ENCODE results near the gene SELP.

The SELP gene

DNA sequence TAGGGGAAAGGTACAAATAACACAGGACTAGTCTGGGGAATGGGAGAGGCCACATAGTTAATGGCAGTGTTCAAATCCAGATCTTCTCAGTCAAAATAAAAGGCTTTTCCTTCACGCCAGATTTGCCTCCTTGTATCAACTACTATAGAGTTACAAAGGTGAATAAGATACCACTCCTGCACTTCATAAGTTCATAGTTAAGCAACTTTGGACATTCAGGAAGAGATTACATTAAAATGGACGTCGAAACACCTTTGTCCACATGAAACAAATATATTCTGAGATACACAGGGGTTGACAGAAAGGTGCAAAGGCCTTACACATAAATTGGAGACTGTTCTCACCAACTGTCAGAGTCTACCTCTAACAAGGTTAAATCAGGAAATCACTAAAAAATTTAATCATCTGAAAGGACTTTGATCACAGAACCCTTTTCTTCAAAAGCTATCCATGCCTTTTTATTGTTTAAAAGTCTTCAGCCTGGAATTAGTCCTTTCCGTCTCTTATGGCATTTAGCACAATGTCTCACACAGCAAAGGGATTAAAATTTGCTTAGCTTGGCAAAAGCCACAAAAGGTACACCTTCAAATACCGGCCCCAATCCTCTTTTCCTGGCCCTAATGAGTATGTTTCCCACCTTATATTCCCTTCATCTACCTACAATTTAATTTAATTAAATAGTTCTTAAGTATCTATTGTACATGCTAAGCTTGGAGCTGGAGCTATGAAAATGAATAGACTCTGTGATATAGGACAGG is 51.8 kb downstream of the SELP start:
- no peak overlapping the region for H3K27ac Mint-ChIP-seq
- no peaks in the 10 kb centered on the region for H3K27me3 Mint-ChIP-seq
- H3K4me1 Mint-ChIP-seq = peaks cover 5% of the 10 kb centered on the region
- H3K4me3 Mint-ChIP-seq = no peak overlapping the region
- CTCF ChIA-PET = interaction anchor here (0.8 to 2.9 kb wide), 3 partner anchors 8 to 134 kb away, joined by 3 to 14 read pairs (median 7); partner anchors contain the start of gene F5
- DNase-seq = no peak
- H3K36me3 Mint-ChIP-seq = peaks cover 3% of the 10 kb centered on the region
- H3K9me3 Mint-ChIP-seq = no peaks in the 10 kb centered on the region

DNA sequence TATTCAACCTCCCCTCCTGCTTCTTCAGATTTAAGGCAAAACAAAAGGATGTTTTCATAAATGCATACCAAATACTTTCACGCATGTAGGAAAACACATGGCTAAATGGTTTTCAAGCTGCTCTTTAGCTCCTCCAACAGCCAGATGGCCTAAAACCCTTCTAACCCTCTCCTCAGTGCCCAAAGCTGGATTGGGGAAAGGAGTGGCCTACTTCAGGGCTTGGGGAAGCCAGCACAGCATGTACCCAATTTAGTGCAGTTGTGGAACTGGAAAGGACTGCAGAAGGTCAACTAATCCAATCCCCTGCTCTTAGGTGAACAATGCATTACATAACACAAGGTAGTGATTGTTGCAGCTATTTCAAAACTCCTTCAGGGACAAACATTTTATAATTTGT is 53.0 kb downstream of the SELP start:
- H3K27me3 Mint-ChIP-seq = no peaks in the 10 kb centered on the region
- H3K9me3 Mint-ChIP-seq = no peaks in the 10 kb centered on the region
- H3K4me1 Mint-ChIP-seq = no peaks in the 10 kb centered on the region
- no peak overlapping the region for H3K4me3 Mint-ChIP-seq
- DNase-seq = no peak
- peaks cover 5% of the 10 kb centered on the region for H3K36me3 Mint-ChIP-seq
- no peak overlapping the region for H3K27ac Mint-ChIP-seq
- CTCF ChIA-PET = interaction anchor here (0.8 to 2.9 kb wide), 3 partner anchors 9 to 135 kb away, joined by 3 to 14 read pairs (median 3); partner anchors contain the start of gene F5

DNA sequence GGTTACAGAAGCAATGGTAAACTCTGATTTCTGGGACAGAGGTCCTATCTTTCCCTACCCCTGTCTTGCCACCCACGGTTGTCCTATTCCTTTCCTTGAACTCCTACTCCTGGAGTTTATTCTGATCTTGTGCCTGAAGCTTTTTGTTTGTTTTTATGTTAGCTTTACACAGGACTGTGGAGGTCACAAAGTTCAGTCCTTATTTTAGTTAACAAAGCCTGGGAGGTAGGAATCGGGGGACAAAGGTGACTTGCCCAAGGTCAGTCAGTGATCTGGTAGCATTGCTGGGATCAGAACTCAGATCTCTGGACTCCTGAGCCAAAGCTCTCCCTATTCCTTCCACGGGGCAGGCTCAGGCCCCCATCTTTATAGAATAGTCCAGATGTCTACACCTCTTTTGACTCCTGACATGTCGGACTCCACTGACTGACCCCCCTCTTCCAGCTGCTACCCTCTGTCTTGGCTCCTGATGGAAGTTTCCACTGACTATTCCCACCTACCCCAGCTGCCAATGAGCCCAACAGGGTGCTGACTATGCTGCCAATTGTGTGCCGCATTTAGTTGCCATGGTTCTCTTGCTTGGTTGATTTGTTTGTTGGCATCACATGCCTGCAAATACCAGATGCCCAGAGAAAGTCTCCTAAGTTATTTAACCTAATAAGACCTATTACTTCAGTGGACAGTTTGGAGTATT is 53.5 kb downstream of the SELP start:
- Mint-ChIP-seq H3K27me3 (no peaks in the 10 kb centered on the region), H3K4me3 (no peak overlapping the region), H3K36me3 (peaks cover 7% of the 10 kb centered on the region), H3K4me1 (peaks cover 4% of the 10 kb centered on the region), H3K27ac (no peak overlapping the region), H3K9me3 (no peaks in the 10 kb centered on the region)
- no peak for DNase-seq
- CTCF ChIA-PET = interaction anchor here (0.8 to 2.9 kb wide), 4 partner anchors 8 to 136 kb away, joined by 3 to 14 read pairs (median 4); partner anchors contain the start of gene F5

DNA sequence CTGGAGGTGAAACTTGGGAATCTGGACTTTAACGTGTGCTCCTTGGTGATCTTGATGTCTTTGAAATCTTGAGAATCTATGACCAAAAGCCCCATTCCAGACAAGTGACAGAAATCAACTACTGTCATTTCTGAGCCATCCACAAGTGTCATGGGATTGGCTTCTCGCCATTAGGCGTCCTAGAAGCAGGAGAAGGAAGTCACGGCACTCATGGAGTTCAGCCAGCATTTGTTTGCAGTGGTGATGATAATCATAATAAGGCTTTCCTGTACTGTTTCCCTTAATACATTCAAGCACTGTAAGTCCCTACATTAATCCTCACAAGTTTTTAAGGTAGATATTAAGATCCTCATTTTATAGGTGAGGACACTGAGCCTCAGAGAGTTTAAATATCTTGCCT is 55.6 kb downstream of the SELP start:
- H3K27ac Mint-ChIP-seq = no peak overlapping the region
- DNase-seq = no peak
- H3K9me3 Mint-ChIP-seq = no peaks in the 10 kb centered on the region
- CTCF ChIA-PET = no interaction called here
- H3K4me3 Mint-ChIP-seq = no peak overlapping the region
- H3K27me3 Mint-ChIP-seq = no peaks in the 10 kb centered on the region
- H3K36me3 Mint-ChIP-seq = peaks cover 10% of the 10 kb centered on the region
- peaks cover 7% of the 10 kb centered on the region for H3K4me1 Mint-ChIP-seq

DNA sequence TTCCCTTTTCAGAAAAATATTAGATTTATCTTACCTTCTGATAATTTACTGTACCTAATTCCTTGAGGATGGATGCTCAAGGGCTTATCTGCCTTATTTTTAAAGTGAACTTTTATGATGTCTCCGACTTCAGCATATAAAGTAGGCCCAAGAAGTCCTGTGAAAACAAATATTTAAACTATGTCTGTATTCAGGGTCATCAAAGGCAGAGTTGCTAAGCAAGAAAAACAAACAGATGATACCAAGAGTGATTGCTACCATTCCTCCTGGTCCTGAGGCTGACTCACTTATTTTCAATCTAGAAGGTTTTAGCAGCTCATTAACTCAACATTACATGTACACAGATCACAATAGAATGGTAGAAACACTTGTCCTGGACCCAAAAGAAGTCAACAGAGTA is 57.7 kb downstream of the SELP start:
- Mint-ChIP-seq H3K36me3 (peaks cover 10% of the 10 kb centered on the region), H3K27ac (no peak overlapping the region), H3K9me3 (no peaks in the 10 kb centered on the region), H3K4me1 (peaks cover 7% of the 10 kb centered on the region), H3K27me3 (no peaks in the 10 kb centered on the region), H3K4me3 (no peak overlapping the region)
- CTCF ChIA-PET = no interaction called here
- DNase-seq = no peak

DNA sequence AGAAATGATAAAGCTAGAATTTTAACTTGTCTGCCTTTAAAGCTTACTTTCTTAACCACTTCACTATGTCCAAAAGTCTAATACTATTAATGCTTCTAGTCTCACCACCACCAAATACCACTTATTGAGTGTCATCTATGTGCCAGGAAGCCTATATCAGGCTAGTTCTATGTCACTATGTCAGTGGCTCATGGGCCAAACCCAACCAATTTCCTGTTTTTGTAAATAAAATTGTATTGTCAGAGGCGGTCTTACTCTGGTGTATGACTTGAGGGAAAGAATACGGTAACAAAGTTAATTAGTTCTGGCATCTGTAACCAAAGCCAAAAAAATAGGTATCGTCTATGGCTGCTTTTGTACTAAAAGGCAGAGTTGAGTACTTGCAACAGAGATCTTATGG is 58.5 kb downstream of the SELP start:
- DNase-seq = no peak
- no peaks in the 10 kb centered on the region for H3K27me3 Mint-ChIP-seq
- CTCF ChIA-PET = interaction anchor here (0.8 kb wide), 1 partner anchor 25 kb away, joined by 3 read pairs; no protein-coding TSS in a partner anchor

DNA sequence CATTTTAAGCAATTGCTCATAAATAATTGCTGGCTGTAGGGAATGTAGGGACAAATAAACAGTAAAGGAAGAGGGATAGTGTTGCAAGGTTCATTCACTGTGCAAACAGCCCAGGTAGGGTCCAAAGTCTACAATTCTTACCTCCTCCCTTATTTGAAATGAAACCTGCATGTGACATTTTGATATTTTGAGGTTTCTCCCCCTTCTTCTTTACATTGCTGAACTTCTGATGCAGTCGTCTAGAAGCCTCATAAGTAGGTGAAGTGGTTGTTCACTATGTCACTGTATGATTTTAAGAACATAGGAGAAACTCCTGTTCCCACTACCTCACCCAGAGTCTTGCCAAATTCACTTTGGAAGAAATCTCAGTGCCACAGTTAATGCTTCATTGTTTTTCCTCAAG is 59.8 kb downstream of the SELP start:
- peaks cover 11% of the 10 kb centered on the region for H3K36me3 Mint-ChIP-seq
- DNase-seq = no peak
- H3K9me3 Mint-ChIP-seq = no peaks in the 10 kb centered on the region
- H3K27me3 Mint-ChIP-seq = no peaks in the 10 kb centered on the region
- no peak overlapping the region for H3K4me3 Mint-ChIP-seq
- no peak overlapping the region for H3K27ac Mint-ChIP-seq
- peaks cover 16% of the 10 kb centered on the region for H3K4me1 Mint-ChIP-seq
- CTCF ChIA-PET = interaction anchor here (0.8 kb wide), 1 partner anchor 359 kb away, joined by 3 read pairs; no protein-coding TSS in a partner anchor

More for the DNA sequence above, 58.5 kb downstream of the SELP start:
- no peak overlapping the region for H3K27ac Mint-ChIP-seq
- peaks cover 7% of the 10 kb centered on the region for H3K4me1 Mint-ChIP-seq
- H3K36me3 Mint-ChIP-seq = peaks cover 10% of the 10 kb centered on the region
- H3K9me3 Mint-ChIP-seq = no peaks in the 10 kb centered on the region
- no peak overlapping the region for H3K4me3 Mint-ChIP-seq

DNA sequence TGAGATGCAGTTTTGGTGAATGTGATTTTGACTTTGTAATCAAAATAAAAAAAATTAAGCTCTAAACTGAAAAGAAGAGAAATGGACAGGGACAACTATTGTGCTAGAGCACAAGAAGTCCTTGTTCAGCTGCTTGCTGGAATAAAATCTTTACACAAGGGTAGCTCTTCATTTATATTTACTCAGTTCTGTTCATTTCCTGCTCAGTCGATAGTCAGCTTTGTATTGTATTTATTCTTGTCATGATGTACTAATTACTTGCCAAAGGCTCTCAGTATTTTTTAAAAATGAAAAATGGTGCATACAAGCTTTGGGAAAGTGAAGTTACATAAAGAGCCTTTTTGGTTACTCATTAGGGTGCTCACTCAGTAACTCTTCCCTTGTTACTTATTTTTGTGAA is 61.4 kb downstream of the SELP start:
- Mint-ChIP-seq H3K4me3 (no peak overlapping the region), H3K36me3 (peaks cover 15% of the 10 kb centered on the region), H3K9me3 (no peaks in the 10 kb centered on the region), H3K4me1 (peaks cover 16% of the 10 kb centered on the region), H3K27ac (no peak overlapping the region), H3K27me3 (no peaks in the 10 kb centered on the region)
- CTCF ChIA-PET = interaction anchor here (1.0 to 1.9 kb wide), 5 partner anchors 16 to 162 kb away, joined by 3 to 5 read pairs (median 4); partner anchors contain the start of gene F5
- DNase-seq = no peak

DNA sequence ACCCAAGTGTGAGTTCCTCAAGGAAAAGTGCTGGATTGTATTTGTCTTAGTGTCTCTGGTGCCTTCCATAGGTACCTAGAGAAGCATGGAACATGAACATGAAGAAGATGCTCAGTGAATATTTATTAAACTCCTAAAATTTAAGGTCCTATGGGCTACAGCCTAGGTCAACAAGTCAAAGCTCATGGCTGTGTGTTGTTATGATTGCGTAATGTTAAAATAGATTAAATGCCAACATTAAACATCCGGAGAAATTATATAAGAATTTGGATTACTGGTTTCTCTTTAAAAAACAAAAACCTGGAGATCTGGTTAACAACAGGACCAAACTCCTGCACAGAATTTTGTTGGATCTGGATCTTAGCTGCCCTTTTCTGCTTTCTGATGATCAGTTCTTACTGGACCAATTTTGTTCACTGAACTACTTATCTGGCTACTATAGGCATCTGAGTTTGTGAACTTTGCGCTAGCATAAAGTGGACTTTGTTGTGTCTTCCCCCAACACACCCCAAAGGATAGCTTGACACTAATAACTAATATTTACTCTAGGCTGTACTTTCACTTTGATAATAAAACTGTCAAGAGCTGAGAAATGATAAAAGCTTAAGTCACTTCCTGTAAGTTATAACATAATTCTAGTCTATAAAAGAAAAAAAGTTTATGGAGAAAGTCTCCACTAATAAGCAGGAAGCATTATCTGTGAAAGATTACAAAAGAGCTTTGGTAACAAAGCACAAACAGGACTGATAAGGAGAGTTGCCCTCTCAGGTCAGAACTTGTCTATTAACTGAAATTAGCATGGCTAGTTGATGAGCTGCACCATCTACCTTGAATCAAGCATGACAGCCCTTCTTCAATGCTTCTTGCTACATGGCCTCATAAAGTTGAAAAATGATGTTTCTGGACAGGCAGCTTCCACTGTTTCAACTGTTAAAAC is 64.3 kb downstream of the SELP start:
- CTCF ChIA-PET = interaction anchor here (0.6 to 1.4 kb wide), 6 partner anchors 9 to 252 kb away, joined by 3 to 7 read pairs (median 5); partner anchors contain the start of gene F5
- no peaks in the 10 kb centered on the region for H3K9me3 Mint-ChIP-seq
- H3K4me1 Mint-ChIP-seq = peaks cover 9% of the 10 kb centered on the region
- H3K4me3 Mint-ChIP-seq = no peak overlapping the region
- H3K27me3 Mint-ChIP-seq = no peaks in the 10 kb centered on the region
- H3K36me3 Mint-ChIP-seq = peaks cover 9% of the 10 kb centered on the region
- no peak overlapping the region for H3K27ac Mint-ChIP-seq
- DNase-seq = no peak

DNA sequence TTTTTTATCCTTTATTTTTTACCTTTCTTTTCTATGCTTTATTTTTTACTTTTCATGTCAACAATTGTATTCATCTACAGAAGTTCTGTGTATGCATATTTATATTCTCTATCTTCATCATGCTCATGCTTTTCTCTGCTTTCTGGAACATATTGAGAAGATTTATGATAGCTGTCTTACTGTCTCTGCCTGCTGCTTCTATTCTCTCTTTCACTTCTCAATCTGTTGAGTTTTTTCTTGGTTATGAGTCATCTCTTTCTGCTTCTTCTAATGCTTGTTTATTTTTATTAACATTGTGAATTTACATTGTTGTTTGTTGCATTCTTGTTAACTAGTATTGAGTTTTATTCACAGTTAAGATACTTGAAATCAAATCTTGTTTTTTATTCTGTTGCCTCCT is 66.3 kb downstream of the SELP start:
- H3K36me3 Mint-ChIP-seq = peaks cover 12% of the 10 kb centered on the region
- CTCF ChIA-PET = no interaction called here
- H3K9me3 Mint-ChIP-seq = no peaks in the 10 kb centered on the region
- no peaks in the 10 kb centered on the region for H3K27me3 Mint-ChIP-seq
- DNase-seq = no peak
- peaks cover 9% of the 10 kb centered on the region for H3K4me1 Mint-ChIP-seq
- no peak overlapping the region for H3K4me3 Mint-ChIP-seq
- no peak overlapping the region for H3K27ac Mint-ChIP-seq

DNA sequence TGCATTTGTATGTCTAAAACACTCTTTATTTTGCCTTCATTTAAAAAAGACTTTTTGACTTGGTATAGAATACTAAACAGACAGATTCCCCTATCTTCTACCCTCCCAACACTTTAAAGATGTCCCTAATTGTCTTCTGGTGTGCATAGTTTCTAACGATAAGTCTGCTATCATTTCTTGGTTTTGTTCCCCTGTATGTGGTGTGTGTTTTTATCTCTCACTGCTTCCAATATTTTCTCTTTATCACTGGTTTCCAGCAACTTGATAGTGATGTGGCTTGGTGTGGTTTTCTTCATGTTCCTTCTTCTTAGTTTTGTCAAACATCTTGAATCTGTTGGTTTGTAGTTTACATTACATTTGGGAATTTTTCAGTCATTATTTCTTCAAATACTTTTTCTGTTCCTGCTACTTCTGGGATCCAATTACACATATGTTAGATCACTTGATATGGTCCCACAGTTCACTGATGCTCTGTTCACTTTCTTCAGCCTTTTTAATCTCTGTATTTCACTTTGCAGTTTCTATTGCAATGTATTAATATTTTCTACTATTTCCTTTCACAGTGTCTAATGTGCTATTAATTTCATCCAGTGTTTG is 66.8 kb downstream of the SELP start:
- H3K4me3 Mint-ChIP-seq = no peak overlapping the region
- H3K36me3 Mint-ChIP-seq = peaks cover 14% of the 10 kb centered on the region
- no peaks in the 10 kb centered on the region for H3K27me3 Mint-ChIP-seq
- H3K9me3 Mint-ChIP-seq = no peaks in the 10 kb centered on the region
- CTCF ChIA-PET = no interaction called here
- no peak overlapping the region for H3K27ac Mint-ChIP-seq
- H3K4me1 Mint-ChIP-seq = peaks cover 9% of the 10 kb centered on the region
- no peak for DNase-seq

DNA sequence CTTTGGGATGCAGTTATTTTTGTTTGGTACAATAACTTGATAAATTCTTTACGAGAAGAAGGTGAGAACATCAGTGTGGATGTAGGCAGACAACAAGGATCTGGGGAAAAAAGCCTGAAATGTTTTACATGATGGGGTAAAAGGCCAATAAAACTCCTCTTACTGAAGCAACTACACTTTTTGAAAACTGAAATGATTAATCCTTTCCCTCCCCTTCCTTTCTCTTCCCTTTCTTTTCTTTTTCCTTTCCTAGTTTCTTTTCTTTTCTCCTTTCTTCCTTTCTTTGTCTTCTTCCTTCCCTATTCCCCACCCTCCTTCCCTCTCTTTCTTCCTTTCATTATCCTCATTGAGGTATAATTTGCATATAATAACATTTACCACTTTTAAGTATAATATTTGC is 68.2 kb downstream of the SELP start:
- H3K27me3 Mint-ChIP-seq = no peaks in the 10 kb centered on the region
- no peak overlapping the region for H3K4me3 Mint-ChIP-seq
- no peaks in the 10 kb centered on the region for H3K9me3 Mint-ChIP-seq
- H3K36me3 Mint-ChIP-seq = peaks cover 17% of the 10 kb centered on the region
- H3K27ac Mint-ChIP-seq = no peak overlapping the region
- peaks cover 9% of the 10 kb centered on the region for H3K4me1 Mint-ChIP-seq
- CTCF ChIA-PET = interaction anchor here (1.2 to 3.3 kb wide), 2 partner anchors 9 to 11 kb away, joined by 3 to 15 read pairs; no protein-coding TSS in a partner anchor
- no peak for DNase-seq

DNA sequence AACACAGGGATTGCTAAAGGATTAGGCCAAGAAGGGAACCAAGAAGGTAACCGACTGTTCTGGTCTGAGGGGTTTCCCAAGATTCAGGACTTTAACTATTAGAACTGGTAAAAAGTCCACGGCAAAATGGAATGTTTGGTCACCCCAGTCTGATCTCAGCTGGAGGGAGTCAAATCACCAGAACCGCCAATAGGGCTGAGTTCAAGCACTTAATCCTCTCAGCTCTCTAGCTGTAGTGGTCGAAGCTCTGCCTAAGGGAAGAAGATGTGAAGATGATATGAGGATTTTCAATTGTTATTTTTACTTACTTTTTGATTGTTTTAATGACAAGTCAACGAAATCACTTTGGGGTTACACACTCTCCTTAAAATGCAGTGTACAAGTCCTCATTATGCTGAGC is 72.8 kb downstream of the SELP start:
- CTCF ChIA-PET = interaction anchor here (1.1 to 1.2 kb wide), 3 partner anchors 8 to 137 kb away, joined by 3 to 4 read pairs (median 3); no protein-coding TSS in a partner anchor
- Mint-ChIP-seq H3K27me3 (no peaks in the 10 kb centered on the region), H3K4me3 (no peak overlapping the region), H3K9me3 (no peaks in the 10 kb centered on the region), H3K27ac (no peak overlapping the region), H3K4me1 (no peaks in the 10 kb centered on the region), H3K36me3 (peaks cover 14% of the 10 kb centered on the region)
- no peak for DNase-seq

Data from activated naive CD4-positive, alpha-beta T cell treated with anti-CD3 and anti-CD28 coated beads, Interleukin-2, amount 10 ng/mL, durations not matched to agents 7 days and 5 days (primary cell).